Measurements from ENCODE around the gene SND1.

SND1 gene

DNA sequence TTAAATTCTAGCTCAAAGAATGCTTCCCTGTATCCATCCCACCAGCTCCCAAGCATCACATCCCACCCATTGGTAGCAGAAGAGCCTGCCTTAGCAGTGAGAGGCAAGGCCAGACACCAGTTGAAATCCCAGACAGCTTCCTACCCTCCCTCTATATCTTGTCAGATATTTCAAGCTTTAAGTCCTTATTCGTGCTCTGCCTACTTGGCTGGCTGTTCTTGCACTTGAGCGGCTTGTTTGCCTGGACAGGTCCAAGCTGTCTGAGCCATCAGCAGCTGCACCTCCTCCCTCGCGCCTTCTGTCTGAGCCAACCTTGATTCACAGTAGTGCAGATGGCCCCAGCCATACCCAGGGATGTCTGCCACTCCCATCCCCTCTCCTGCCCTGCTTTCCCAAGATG is 362.8 kb downstream of the SND1 start:
- CTCF ChIA-PET: no interaction called here

DNA sequence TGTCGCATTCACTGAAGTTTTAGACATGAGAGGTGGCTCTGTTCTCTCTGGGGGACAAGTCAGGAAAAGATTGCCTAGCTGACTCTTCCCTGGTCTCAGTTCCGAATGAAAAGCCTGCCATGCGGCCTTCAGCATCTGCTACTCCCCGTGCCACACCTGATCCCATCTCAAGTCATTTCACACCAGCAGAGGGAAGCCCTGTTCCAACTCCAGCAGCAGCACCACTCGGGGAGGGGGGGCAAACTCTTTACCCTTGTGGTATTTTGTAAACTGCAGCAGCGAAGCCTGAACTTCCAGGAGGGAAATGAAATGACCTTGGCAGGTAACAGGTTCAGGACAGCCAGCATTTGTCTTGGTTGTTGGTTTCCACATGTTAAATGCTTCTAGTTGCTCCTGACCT is 365.5 kb downstream of the SND1 start:
- no peaks in the 10 kb centered on the region for H3K4me1 ChIP-seq (ENCODE audit: control insufficient read depth, insufficient read depth, low read length)
- H3K4me3 ChIP-seq (ENCODE audit: low read depth, low read length): no peak overlapping the region
- ChIA-PET CTCF (interaction anchor here (0.7 to 2.2 kb wide), 4 partner anchors 9 to 1038 kb away, joined by 3 to 6 read pairs (median 3); no protein-coding TSS in a partner anchor), POLR2A (no interaction called here)
- no peak overlapping the region for H3K27ac ChIP-seq (ENCODE audit: extremely low read depth, low read depth, low read length)
- TF ChIP-seq ZBTB1 (tag by site-specific recombination; IDR thresholded peaks at IDR 0.05): no peak
- TF ChIP-seq, protein P1, sequence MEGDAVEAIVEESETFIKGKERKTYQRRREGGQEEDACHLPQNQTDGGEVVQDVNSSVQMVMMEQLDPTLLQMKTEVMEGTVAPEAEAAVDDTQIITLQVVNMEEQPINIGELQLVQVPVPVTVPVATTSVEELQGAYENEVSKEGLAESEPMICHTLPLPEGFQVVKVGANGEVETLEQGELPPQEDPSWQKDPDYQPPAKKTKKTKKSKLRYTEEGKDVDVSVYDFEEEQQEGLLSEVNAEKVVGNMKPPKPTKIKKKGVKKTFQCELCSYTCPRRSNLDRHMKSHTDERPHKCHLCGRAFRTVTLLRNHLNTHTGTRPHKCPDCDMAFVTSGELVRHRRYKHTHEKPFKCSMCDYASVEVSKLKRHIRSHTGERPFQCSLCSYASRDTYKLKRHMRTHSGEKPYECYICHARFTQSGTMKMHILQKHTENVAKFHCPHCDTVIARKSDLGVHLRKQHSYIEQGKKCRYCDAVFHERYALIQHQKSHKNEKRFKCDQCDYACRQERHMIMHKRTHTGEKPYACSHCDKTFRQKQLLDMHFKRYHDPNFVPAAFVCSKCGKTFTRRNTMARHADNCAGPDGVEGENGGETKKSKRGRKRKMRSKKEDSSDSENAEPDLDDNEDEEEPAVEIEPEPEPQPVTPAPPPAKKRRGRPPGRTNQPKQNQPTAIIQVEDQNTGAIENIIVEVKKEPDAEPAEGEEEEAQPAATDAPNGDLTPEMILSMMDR (tag by site-specific recombination; IDR thresholded peaks at IDR 0.05): no peak
- TF ChIP-seq, protein P2, sequence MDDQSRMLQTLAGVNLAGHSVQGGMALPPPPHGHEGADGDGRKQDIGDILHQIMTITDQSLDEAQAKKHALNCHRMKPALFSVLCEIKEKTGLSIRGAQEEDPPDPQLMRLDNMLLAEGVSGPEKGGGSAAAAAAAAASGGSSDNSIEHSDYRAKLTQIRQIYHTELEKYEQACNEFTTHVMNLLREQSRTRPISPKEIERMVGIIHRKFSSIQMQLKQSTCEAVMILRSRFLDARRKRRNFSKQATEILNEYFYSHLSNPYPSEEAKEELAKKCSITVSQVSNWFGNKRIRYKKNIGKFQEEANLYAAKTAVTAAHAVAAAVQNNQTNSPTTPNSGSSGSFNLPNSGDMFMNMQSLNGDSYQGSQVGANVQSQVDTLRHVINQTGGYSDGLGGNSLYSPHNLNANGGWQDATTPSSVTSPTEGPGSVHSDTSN (CRISPR knock-in tag; IDR thresholded peaks at IDR 0.05): no peak
- TF ChIP-seq, protein P3, sequence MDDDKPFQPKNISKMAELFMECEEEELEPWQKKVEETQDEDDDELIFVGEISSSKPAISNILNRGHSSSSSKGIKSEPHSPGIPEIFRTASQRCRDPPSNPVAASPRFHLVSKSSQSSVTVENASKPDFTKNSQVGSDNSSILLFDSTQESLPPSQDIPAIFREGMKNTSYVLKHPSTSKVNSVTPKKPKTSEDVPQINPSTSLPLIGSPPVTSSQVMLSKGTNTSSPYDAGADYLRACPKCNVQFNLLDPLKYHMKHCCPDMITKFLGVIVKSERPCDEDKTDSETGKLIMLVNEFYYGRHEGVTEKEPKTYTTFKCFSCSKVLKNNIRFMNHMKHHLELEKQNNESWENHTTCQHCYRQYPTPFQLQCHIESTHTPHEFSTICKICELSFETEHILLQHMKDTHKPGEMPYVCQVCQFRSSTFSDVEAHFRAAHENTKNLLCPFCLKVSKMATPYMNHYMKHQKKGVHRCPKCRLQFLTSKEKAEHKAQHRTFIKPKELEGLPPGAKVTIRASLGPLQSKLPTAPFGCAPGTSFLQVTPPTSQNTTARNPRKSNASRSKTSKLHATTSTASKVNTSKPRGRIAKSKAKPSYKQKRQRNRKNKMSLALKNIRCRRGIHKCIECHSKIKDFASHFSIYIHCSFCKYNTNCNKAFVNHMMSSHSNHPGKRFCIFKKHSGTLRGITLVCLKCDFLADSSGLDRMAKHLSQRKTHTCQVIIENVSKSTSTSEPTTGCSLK (tag by site-specific recombination; IDR thresholded peaks at IDR 0.05): no peak
- TF ChIP-seq, protein P4, sequence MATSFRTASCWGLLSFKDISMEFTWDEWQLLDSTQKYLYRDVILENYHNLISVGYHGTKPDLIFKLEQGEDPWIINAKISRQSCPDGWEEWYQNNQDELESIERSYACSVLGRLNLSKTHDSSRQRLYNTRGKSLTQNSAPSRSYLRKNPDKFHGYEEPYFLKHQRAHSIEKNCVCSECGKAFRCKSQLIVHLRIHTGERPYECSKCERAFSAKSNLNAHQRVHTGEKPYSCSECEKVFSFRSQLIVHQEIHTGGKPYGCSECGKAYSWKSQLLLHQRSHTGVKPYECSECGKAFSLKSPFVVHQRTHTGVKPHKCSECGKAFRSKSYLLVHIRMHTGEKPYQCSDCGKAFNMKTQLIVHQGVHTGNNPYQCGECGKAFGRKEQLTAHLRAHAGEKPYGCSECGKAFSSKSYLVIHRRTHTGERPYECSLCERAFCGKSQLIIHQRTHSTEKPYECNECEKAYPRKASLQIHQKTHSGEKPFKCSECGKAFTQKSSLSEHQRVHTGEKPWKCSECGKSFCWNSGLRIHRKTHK (tag by site-specific recombination; IDR thresholded peaks at IDR 0.05): no peak
- TF ChIP-seq ZNF16 (tag by site-specific recombination; IDR thresholded peaks at IDR 0.05; ENCODE audit: low read depth): no peak
- no peak for TF ChIP-seq ZNF521 (tag by site-specific recombination; IDR thresholded peaks at IDR 0.05)
- TF ChIP-seq, protein P5, sequence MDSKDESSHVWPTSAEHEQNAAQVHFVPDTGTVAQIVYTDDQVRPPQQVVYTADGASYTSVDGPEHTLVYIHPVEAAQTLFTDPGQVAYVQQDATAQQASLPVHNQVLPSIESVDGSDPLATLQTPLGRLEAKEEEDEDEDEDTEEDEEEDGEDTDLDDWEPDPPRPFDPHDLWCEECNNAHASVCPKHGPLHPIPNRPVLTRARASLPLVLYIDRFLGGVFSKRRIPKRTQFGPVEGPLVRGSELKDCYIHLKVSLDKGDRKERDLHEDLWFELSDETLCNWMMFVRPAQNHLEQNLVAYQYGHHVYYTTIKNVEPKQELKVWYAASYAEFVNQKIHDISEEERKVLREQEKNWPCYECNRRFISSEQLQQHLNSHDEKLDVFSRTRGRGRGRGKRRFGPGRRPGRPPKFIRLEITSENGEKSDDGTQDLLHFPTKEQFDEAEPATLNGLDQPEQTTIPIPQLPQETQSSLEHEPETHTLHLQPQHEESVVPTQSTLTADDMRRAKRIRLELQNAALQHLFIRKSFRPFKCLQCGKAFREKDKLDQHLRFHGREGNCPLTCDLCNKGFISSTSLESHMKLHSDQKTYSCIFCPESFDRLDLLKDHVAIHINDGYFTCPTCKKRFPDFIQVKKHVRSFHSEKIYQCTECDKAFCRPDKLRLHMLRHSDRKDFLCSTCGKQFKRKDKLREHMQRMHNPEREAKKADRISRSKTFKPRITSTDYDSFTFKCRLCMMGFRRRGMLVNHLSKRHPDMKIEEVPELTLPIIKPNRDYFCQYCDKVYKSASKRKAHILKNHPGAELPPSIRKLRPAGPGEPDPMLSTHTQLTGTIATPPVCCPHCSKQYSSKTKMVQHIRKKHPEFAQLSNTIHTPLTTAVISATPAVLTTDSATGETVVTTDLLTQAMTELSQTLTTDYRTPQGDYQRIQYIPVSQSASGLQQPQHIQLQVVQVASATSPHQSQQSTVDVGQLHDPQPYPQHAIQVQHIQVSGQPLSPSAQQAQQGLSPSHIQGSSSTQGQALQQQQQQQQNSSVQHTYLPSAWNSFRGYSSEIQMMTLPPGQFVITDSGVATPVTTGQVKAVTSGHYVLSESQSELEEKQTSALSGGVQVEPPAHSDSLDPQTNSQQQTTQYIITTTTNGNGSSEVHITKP (tag by site-specific recombination; IDR thresholded peaks at IDR 0.05): peak; percentile 67
- peaks cover 0 to 5% of the 10 kb centered on the region in 2 experiments; a peak in 1 of 3 replicates for H3K36me3 ChIP-seq (ENCODE audit: control insufficient read depth in 2 of 2, insufficient read depth in 1 of 2, low read length in 2 of 2)
- no peaks in the 10 kb centered on the region for H3K9me3 ChIP-seq (ENCODE audit: control insufficient read depth, insufficient read depth, low read depth, low read length)

More for the DNA sequence above, 362.8 kb downstream of the SND1 start:
- Histone ChIP-seq H3K27ac (ENCODE audit: extremely low read depth, low read depth, low read length) (no peak overlapping the region), H3K4me3 (ENCODE audit: low read depth, low read length) (no peak overlapping the region), H3K9me3 (ENCODE audit: control insufficient read depth, insufficient read depth, low read depth, low read length) (no peaks in the 10 kb centered on the region), H3K36me3 (ENCODE audit: control insufficient read depth in 2 of 2, insufficient read depth in 1 of 2, low read length in 2 of 2) (peaks cover 0 to 10% of the 10 kb centered on the region in 2 experiments; a peak in 1 of 3 replicates), H3K4me1 (ENCODE audit: control insufficient read depth, insufficient read depth, low read length) (no peaks in the 10 kb centered on the region; the same call in 1 of the 2 replicates)
- POLR2A ChIA-PET: no interaction called here
- TF ChIP-seq ZNF112 (tag by site-specific recombination; IDR thresholded peaks at IDR 0.05) (no peak), ZNF473 (tag by site-specific recombination; IDR thresholded peaks at IDR 0.05) (no peak), ZNF146 (tag by site-specific recombination; IDR thresholded peaks at IDR 0.05) (no peak), GLI2 (tag by site-specific recombination; IDR thresholded peaks at IDR 0.05; ENCODE audit: borderline replicate concordance, low read depth) (no peak), ZNF16 (tag by site-specific recombination; IDR thresholded peaks at IDR 0.05; ENCODE audit: low read depth) (no peak), MZF1 (tag by site-specific recombination; IDR thresholded peaks at IDR 0.05; ENCODE audit: borderline replicate concordance) (no peak), ZNF585B (tag by site-specific recombination; IDR thresholded peaks at IDR 0.05) (no peak), ZNF23 (tag by site-specific recombination; IDR thresholded peaks at IDR 0.05; ENCODE audit: borderline replicate concordance) (no peak), ZNF266 (tag by site-specific recombination; IDR thresholded peaks at IDR 0.05; ENCODE audit: low read depth) (no peak), ZNF19 (tag by site-specific recombination; IDR thresholded peaks at IDR 0.05; ENCODE audit: low read depth) (no peak), ZNF292 (tag by site-specific recombination; IDR thresholded peaks at IDR 0.05; ENCODE audit: borderline replicate concordance, low read depth) (no peak), SP2 (tag by site-specific recombination; IDR thresholded peaks at IDR 0.05) (no peak)
